Skeletal muscle tissue (tissue), 4 donors: ENCODE data around the gene FBXO5. TPM values are rescaled to one million over a fixed set of nuclear protein-coding genes. Genes with fewer than 3 reads are reported as not detected.
"Not testable (repeated sequence)": the region's sequence is repeated elsewhere in the genome, so short reads cannot be mapped to it uniquely, and the experiment has no call there.

ENCODE experiments used
- H3K27ac ChIP-seq: one replicate; pipeline ENCODE4 v1.7.0; 2013; ENCODE audit warnings: mild to moderate bottlenecking, low read depth, low read length, inconsistent platforms
- H3K27me3 ChIP-seq, 3 donors: one replicate each; pipeline ENCODE4 v1.7.0; 2013; ENCODE audit warnings: low read length in 3 of 3; ENCODE audit not compliant: control insufficient read depth in 3 of 3, insufficient read depth in 3 of 3
- H3K36me3 ChIP-seq, 3 donors: one replicate each; pipeline ENCODE4 v1.7.0; 2013; ENCODE audit warnings: low read length in 3 of 3; ENCODE audit not compliant: control insufficient read depth in 3 of 3, insufficient read depth in 3 of 3
- H3K4me1 ChIP-seq, 3 donors: one replicate each; pipeline ENCODE4 v1.7.0; 2013; ENCODE audit warnings: low read length in 3 of 3, mild to moderate bottlenecking in 3 of 3; ENCODE audit not compliant: control insufficient read depth in 3 of 3, insufficient read depth in 3 of 3
- H3K4me3 ChIP-seq, 3 donors: one replicate each; pipeline ENCODE4 v1.7.0; 2013; ENCODE audit warnings: low read length in 3 of 3
- H3K9ac ChIP-seq, 3 donors: one replicate each; pipeline ENCODE4 v1.7.0; 2013; ENCODE audit warnings: low read length in 3 of 3, mild to moderate bottlenecking in 3 of 3, moderate library complexity in 2 of 3, low read depth in 1 of 3
- H3K9me3 ChIP-seq, 3 donors: one replicate each; pipeline ENCODE4 v1.7.0; 2013; ENCODE audit warnings: low read length in 3 of 3; ENCODE audit not compliant: control insufficient read depth in 3 of 3
- total RNA-seq: library from RNA; depleted of rRNA; stranded (reverse); fragments of >200 nt; gene quantifications from one replicate; pipeline ENCODE4 v1.2.3, GENCODE V29; 2014
- donor health status: Osteomylitis.

Gene FBXO5
- total RNA-seq, 1 donor from 2014 or later = 4.7 TPM

GRCh38 chr6:152979116-152979515 is 3.7 kb downstream of the FBXO5 start:
- H3K9me3 ChIP-seq = no peaks in the 10 kb centered on the region
- no peak overlapping the region for H3K9ac ChIP-seq
- no peaks in the 10 kb centered on the region for H3K27me3 ChIP-seq
- H3K36me3 ChIP-seq = no peaks in the 10 kb centered on the region
- H3K4me1 ChIP-seq = peaks cover 5 to 15% (median 10%) of the 10 kb centered on the region in 3 donors
- H3K27ac ChIP-seq = no peak overlapping the region
- H3K4me3 ChIP-seq = no peak overlapping the region

- Histone ChIP-seq H3K9ac (no peak overlapping the region), H3K4me1 (peaks cover 5 to 10% (median 8%) of the 10 kb centered on the region in 3 donors)
Observed at GRCh38 chr6:152978058-152978457, 4.8 kb downstream of the FBXO5 start.

GRCh38 chr6:152977556-152977955 is 5.3 kb downstream of the FBXO5 start:
- no peaks in the 10 kb centered on the region for H3K27me3 ChIP-seq
- H3K4me3 ChIP-seq = no peak overlapping the region
- no peaks in the 10 kb centered on the region for H3K9me3 ChIP-seq
- no peak overlapping the region for H3K9ac ChIP-seq
- peaks cover 0 to 9% (median 0%) of the 10 kb centered on the region in 3 donors for H3K36me3 ChIP-seq
- no peak overlapping the region for H3K27ac ChIP-seq
- peaks cover 2 to 7% (median 4%) of the 10 kb centered on the region in 3 donors for H3K4me1 ChIP-seq

More at GRCh38 chr6:152978058-152978457, 4.8 kb downstream of the FBXO5 start:
- Histone ChIP-seq H3K27ac (no peak overlapping the region), H3K36me3 (peaks cover 0 to 4% (median 0%) of the 10 kb centered on the region in 3 donors), H3K9me3 (no peaks in the 10 kb centered on the region), H3K27me3 (no peaks in the 10 kb centered on the region), H3K4me3 (no peak overlapping the region)

GRCh38 chr6:152976749-152977148 is 6.1 kb downstream of the FBXO5 start:
- H3K4me1 ChIP-seq = no peaks in the 10 kb centered on the region
- H3K4me3 ChIP-seq = no peak overlapping the region
- H3K36me3 ChIP-seq = peaks cover 0 to 10% (median 0%) of the 10 kb centered on the region in 3 donors
- no peaks in the 10 kb centered on the region for H3K9me3 ChIP-seq
- no peaks in the 10 kb centered on the region for H3K27me3 ChIP-seq
- H3K9ac ChIP-seq = no peak overlapping the region
- H3K27ac ChIP-seq = no peak overlapping the region

GRCh38 chr6:152975204-152975915 is 7.5 kb downstream of the FBXO5 start:
- Histone ChIP-seq H3K36me3 (peaks cover 0 to 22% (median 11%) of the 10 kb centered on the region in 3 donors), H3K9me3 (no peaks in the 10 kb centered on the region), H3K4me1 (no peaks in the 10 kb centered on the region)

GRCh38 chr6:152973916-152974315 is 8.9 kb downstream of the FBXO5 start:
- Histone ChIP-seq H3K4me1 (no peaks in the 10 kb centered on the region), H3K27ac (no peak overlapping the region), H3K4me3 (no peak overlapping the region), H3K9me3 (no peaks in the 10 kb centered on the region), H3K9ac (no peak overlapping the region), H3K36me3 (peaks cover 0 to 23% (median 16%) of the 10 kb centered on the region in 3 donors), H3K27me3 (no peaks in the 10 kb centered on the region)

More at GRCh38 chr6:152975204-152975915, 7.5 kb downstream of the FBXO5 start:
- no peak overlapping the region for H3K9ac ChIP-seq
- H3K27me3 ChIP-seq = no peaks in the 10 kb centered on the region
- H3K27ac ChIP-seq = no peak overlapping the region
- H3K4me3 ChIP-seq = no peak overlapping the region

GRCh38 chr6:152969688-152970418 is 13.0 kb downstream of the FBXO5 start:
- Histone ChIP-seq H3K9ac (no peak overlapping the region), H3K27me3 (no peaks in the 10 kb centered on the region), H3K4me1 (no peaks in the 10 kb centered on the region), H3K9me3 (no peaks in the 10 kb centered on the region), H3K4me3 (no peak overlapping the region), H3K36me3 (peaks cover 0 to 23% (median 16%) of the 10 kb centered on the region in 3 donors), H3K27ac (no peak overlapping the region)

GRCh38 chr6:152966168-152966894 is 16.5 kb downstream of the FBXO5 start:
- H3K27ac ChIP-seq, H3K4me3 ChIP-seq, H3K9ac ChIP-seq, H3K27me3 ChIP-seq, H3K4me1 ChIP-seq, H3K9me3 ChIP-seq: not testable (repeated sequence)
- H3K36me3 ChIP-seq = peaks cover 0 to 14% (median 10%) of the 10 kb centered on the region in 3 donors

GRCh38 chr6:152959333-152959732 is 23.5 kb downstream of the FBXO5 start:
- Histone ChIP-seq H3K9me3 (no peaks in the 10 kb centered on the region), H3K27me3 (peaks cover 0 to 6% (median 0%) of the 10 kb centered on the region in 3 donors), H3K4me1 (no peaks in the 10 kb centered on the region), H3K27ac (no peak overlapping the region), H3K4me3 (no peak overlapping the region), H3K9ac (no peak overlapping the region), H3K36me3 (no peaks in the 10 kb centered on the region)
